Measurements from ENCODE around the gene BIRC7. TPM values are rescaled to one million over a fixed set of nuclear protein-coding genes. Genes with fewer than 3 reads are reported as not detected.

BIRC7 gene
- total and polyA plus RNA-seq, 2 of the 4 experiments (the other 2 are of a cell fraction) = not detected

- Histone ChIP-seq H3K4me1 (ENCODE audit: control insufficient read depth, insufficient read depth, low read length) (peaks cover 17% of the 10 kb centered on the region), H2BK120ac (ENCODE audit: low read depth, low read length) (no peak overlapping the region), H2AFZ (replicated peaks; ENCODE audit: low read length, poor library complexity) (no peak overlapping the region), H3K9ac (ENCODE audit: low read depth, low read length) (no peak overlapping the region), H2BK20ac (ENCODE audit: low read depth, low read length) (no peak overlapping the region), H3K4me3 (ENCODE audit: insufficient read depth, low read depth, low read length) (no peak overlapping the region), H3K18ac (ENCODE audit: low read depth, low read length) (no peak overlapping the region), H3K36me3 (ENCODE audit: control insufficient read depth, insufficient read depth, low read length) (no peaks in the 10 kb centered on the region), H2BK15ac (ENCODE audit: low read depth, low read length) (no peak overlapping the region), H3K4me2 (ENCODE audit: low read depth, low read length) (no peak overlapping the region), H3K23ac (ENCODE audit: low read depth, low read length) (no peak overlapping the region), H4K8ac (ENCODE audit: low read depth in 2 of 2, low read length in 2 of 2) (no peak overlapping the region), H3K9me3 (ENCODE audit: control insufficient read depth, insufficient read depth, low read length) (no peaks in the 10 kb centered on the region), H4K91ac (ENCODE audit: insufficient read depth, low read depth, low read length) (no peak overlapping the region), H3K9me1 (ENCODE audit: insufficient read depth, low read length) (peaks cover 8% of the 10 kb centered on the region; the same call in 1 of the 2 replicates), H3K14ac (replicated peaks; ENCODE audit: low read depth, low read length) (no peak overlapping the region), H3K27ac (ENCODE audit: insufficient read depth, low read length) (no peak overlapping the region), H2AK9ac (replicated peaks; ENCODE audit: low read depth, low read length, poor library complexity) (no peak overlapping the region), H2BK5ac (ENCODE audit: low read depth, low read length, poor library complexity, severe bottlenecking) (no peak overlapping the region), H3K27me3 (ENCODE audit: control insufficient read depth, insufficient read depth, low read length) (peaks cover 11% of the 10 kb centered on the region), H2AK5ac (ENCODE audit: low read depth, low read length) (no peak overlapping the region), H3K4ac (ENCODE audit: low read depth, low read length) (no peak overlapping the region), H3K79me1 (ENCODE audit: low read depth in 1 of 2, low read length in 2 of 2) (no peaks in the 10 kb centered on the region), H4K20me1 (ENCODE audit: insufficient read depth, low read length) (peaks cover 15% of the 10 kb centered on the region; the same call in 1 of the 2 replicates), H3K56ac (ENCODE audit: extremely low read depth, insufficient read depth, low read length) (no peak overlapping the region), H4K5ac (ENCODE audit: low read depth, low read length) (no peak overlapping the region)
- ATAC-seq (ENCODE audit: low read depth) (no peak), DNase-seq (no peak)
- WGBS, 2 experiments (ENCODE audit: extremely low coverage in 2 of 2, insufficient read length in 1 of 2) = 85% methylated on average over 8 of the region's 19 CpGs; no CpG with 5 or more reads in 1 of the 2 experiments
- intact Hi-C loops (cut with micrococcal nuclease) (no loop called here), in situ Hi-C loops (cut with MboI; ENCODE audit: low sequenced_read_pairs) (no loop called here), dilution Hi-C loops (cut with HindIII; ENCODE audit: low sequenced_read_pairs, unreplicated experiment) (no loop called here)
- ChIA-PET POLR2A (ENCODE audit: unreplicated experiment) (no interaction called here), CTCF (no interaction called here)
- TF ChIP-seq RAD21 (IDR thresholded peaks at IDR 0.05; ENCODE audit: low read length) = no peak
- no peak for TF ChIP-seq RFX5 (IDR thresholded peaks at IDR 0.05; ENCODE audit: low read depth, low read length)
- TF ChIP-seq, protein P1, sequence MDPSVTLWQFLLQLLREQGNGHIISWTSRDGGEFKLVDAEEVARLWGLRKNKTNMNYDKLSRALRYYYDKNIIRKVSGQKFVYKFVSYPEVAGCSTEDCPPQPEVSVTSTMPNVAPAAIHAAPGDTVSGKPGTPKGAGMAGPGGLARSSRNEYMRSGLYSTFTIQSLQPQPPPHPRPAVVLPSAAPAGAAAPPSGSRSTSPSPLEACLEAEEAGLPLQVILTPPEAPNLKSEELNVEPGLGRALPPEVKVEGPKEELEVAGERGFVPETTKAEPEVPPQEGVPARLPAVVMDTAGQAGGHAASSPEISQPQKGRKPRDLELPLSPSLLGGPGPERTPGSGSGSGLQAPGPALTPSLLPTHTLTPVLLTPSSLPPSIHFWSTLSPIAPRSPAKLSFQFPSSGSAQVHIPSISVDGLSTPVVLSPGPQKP (IDR thresholded peaks at IDR 0.05; ENCODE audit: borderline replicate concordance, low read depth, low read length) = no peak
- no peak for TF ChIP-seq CTCF (conservative IDR thresholded peaks at IDR 0.05; ENCODE audit: low read depth, low read length)
- TF ChIP-seq MAFK (IDR thresholded peaks at IDR 0.05; ENCODE audit: low read depth, low read length) = no peak
- TF ChIP-seq MAZ (IDR thresholded peaks at IDR 0.05; ENCODE audit: borderline replicate concordance, low read depth, low read length) = no peak
- no peak for TF ChIP-seq RCOR1 (IDR thresholded peaks at IDR 0.05; ENCODE audit: insufficient replicate concordance, low read length)
- TF ChIP-seq FOS (IDR thresholded peaks at IDR 0.05; ENCODE audit: low read depth, low read length) = no peak
- no peak for TF ChIP-seq CEBPB (IDR thresholded peaks at IDR 0.05; ENCODE audit: low read depth, low read length)
- no peak for TF ChIP-seq MXI1 (IDR thresholded peaks at IDR 0.05; ENCODE audit: borderline replicate concordance, low read depth, low read length)
- no peak for TF ChIP-seq SMC3 (IDR thresholded peaks at IDR 0.05; ENCODE audit: low read depth, low read length)
- no peak for TF ChIP-seq POLR2A (IDR thresholded peaks at IDR 0.05; ENCODE audit: low read depth, low read length)
- no peak for TF ChIP-seq NFE2L2 (IDR thresholded peaks at IDR 0.05; ENCODE audit: low read depth, low read length)
- no peak for TF ChIP-seq USF2 (IDR thresholded peaks at IDR 0.05; ENCODE audit: low read depth, low read length)
- BruUV-seq (replicated peaks) = no TSS peak
Observed at GRCh38 chr20:63226042-63226943, 9.4 kb upstream of the BIRC7 start.

Measured in IMR-90 (cell line).